HT1080 (cell line): ENCODE results near the gene MFAP4. TPM values are rescaled to one million over a fixed set of nuclear protein-coding genes. Genes with fewer than 3 reads are reported as not detected.
"Not testable (repeated sequence)": the region's sequence is repeated elsewhere in the genome, so short reads cannot be mapped to it uniquely, and the experiment has no call there.

ENCODE experiments used
- DNase-seq: peaks from one replicate; pipeline ENCODE4 v3.0.0-alpha.2; 2015; ENCODE audit warnings: low read depth
- total RNA-seq: library from RNA; depleted of rRNA; stranded (reverse); fragments of >200 nt; shearing (Covaris generic); gene quantifications from 2 replicates; pipeline ENCODE4 v1.2.3, GENCODE V29; 2014

The MFAP4 gene
- total RNA-seq, 1 experiment from 2014 or later = not detected

DNA sequence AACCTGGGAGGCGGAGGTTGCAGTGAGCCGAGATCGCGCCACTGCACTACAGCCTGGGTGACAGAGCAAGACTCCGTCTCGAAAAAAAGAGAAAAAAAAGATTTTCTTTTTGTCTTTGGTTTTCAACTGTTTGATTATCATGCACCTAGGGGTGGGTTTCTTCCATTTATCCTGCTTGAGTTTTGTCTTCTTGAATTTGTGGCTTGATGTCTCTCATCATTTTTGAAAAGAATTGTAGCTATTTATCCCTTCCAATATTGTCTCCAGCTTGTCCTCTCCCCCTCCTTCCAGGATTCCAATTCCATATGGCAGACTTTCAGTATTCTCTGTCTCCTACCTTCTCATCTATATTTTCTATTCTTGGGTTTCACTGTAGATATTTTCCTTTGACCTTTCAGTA is 32.2 kb downstream of the MFAP4 start:
- no peak for DNase-seq

DNA sequence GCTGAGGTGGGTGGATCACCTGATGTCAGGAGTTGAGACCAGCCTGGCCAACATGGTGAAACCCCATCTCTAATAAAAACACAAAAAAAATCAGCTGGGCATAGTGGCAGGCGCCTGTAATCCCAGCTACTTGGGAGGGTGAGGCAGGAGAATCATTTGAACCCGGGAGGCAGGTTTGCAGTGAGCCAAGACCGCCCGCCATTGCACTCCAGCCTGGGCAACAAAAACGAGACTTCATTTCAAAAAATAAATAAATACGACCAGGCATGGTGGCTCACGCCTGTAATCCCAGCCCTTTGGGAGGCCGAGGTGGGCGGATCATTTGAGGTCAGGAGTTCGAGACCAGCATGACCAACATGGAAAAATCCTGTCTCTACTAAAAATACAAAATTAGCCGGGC is 33.6 kb downstream of the MFAP4 start:
- DNase-seq = not testable (repeated sequence)

DNA sequence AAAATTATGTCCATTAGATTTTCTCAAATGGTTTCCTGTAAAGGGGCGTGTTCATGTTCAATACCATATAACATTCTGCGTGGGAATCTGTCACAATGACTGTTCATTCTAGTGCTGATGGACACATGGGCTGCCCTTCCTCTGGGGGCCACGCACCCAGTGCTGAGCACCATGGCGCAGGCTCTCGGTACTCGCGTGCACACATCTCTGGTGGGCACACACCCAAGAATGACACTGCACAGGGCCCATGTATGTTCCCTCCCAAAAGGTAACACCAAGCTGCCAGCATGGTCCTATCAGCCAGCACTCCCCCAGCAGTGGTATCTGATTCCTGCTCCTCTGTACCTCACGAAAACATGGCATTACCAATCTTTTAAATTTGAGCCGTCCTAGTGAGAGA is 38.2 kb downstream of the MFAP4 start:
- no peak for DNase-seq

DNA sequence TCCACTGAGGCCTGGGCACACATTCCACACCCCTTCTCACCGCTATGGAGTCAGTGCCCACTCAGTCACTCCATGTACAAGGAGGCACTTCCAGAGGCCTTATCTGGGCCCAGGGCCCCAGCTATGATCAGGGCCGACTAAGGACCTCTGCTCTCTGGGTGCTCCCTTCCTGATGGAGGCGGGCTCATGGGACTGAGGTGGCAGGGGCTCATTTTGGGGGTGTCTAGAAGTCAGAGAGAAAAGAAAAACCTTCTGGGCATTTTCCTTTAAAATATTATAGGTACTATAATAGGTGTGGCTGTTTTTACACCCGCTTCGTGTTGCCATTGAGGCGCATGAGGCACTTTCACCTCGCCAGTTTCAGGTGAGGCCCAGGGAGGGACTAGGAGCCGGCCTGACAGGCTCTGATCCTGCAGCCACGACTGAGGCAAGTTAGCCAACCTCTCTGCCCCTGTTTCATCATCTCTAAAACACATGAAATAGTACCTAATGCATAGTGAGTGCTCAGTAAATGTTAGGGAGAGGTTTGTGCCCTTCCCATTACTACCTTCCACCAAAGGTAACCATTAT is 38.8 kb downstream of the MFAP4 start:
- DNase-seq = no peak

DNA sequence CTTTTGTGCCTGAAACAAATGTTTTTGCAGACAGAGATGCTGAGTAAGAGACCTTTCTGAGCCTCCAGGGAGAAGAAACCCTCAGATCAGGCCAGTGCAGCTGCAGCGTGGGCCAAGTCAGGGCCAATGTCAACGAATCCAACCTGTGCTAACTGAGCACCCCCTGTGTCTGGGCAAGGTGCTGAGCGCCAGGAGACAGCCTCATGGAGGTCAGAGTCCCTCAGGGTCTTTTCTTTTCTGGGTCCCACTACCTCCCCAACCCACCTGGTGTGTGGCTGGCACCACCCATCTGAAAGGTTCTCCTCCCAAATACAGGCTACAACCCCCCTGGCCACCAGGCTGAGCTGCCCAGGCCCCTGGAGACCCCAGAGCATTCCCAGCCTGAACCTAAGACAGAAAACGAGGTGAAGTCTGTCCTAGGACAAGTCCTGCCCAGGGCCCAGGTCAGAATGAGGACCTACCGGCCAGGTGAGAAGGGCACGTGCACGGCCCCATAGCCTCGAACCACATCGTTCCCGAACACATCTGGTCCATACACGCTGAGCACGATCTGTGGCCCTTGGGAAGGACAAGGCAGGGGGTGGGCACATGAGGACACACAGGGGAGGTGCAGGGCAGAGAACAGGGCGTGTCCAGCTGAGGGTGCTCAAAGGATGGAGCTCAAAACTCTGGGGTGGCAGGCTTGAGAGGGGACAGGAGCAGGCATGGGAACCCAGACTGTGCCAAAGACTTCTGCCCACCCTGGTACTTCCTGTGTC is 39.5 kb downstream of the MFAP4 start:
- no peak for DNase-seq

DNA sequence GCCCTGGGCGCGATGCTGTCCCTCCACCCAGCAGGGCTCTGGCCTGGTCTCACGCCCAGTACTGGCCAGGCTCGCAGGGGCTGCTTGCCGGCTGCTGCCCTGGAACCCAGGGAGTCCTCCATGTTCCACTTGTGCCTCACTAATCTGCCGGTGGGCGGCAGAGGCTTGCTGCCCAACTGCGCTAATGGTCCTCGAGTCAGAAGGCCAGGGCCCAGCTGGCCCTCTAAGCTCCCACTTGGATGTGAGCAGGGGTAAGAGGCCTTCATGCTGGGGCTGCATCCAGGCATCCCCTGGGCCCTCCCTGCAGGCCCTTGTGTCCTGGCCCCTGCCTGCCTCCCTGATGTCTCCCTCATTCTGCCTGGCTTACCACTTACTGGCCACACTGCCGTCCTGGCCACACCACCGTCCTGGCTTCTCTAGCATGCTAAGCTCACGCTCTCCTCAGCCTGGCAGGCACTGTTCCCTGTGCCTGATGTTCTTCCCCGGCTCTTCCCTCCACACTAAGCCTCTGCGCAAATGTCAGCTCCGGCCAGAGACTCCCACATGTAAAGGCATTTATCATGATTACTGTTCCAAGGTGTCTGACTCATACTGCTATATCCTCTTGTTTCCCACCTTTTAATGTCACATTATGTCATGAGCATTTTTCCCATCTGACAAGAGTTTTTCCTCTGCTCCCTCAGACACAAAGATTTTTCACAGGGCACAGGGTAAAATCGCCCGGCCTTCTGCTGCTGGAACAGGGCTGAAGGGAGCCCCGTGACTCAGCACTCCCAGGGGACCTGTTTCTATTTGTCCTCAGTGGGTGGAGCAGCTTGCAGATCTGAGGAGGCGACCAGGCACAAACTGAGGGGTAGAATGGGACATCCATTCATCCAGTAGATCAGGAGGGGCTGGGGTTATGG is 40.4 kb downstream of the MFAP4 start:
- peak; percentile 86 for DNase-seq

DNA sequence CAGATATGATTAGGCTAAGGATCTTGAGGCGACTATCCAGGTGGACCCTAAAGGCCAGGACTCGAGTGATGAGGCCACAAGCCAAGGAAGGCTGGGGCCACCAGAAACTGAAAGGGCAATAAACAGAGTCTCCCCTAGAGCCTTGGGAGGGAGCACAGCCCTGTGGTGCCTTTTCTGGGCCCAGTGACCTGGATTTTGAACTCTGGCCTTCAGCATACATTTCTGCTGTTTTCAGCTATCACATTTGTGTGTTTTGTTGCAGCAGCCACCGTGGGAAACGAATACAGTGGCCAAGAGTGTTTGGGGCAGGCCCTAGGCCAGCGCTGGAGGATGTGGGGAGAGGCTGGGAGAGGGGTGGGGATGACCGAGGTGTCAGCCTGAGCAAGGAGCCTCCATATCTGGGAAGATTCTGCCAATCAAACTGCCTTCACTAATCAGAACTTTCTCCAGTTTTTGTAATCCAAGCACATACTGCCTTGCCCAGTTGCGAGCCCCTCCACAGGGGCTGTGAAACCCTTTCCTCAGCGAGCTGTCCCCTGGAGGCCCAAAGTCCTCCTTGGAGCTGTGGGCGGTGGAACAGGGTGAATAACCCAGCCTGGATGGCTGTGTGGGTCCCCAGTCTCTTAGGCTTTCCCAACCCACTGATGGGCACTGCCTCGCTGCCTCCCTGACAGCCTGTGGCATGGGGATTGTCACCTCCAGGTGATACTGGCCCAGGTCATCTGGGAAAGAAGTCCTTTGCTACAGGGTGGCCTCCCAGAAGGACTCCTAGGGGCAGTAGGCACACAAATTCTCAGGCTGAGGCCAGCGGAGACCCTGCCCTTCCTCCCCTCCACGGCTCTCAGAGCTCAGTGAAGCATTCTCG is 41.3 kb downstream of the MFAP4 start:
- DNase-seq = no peak

DNA sequence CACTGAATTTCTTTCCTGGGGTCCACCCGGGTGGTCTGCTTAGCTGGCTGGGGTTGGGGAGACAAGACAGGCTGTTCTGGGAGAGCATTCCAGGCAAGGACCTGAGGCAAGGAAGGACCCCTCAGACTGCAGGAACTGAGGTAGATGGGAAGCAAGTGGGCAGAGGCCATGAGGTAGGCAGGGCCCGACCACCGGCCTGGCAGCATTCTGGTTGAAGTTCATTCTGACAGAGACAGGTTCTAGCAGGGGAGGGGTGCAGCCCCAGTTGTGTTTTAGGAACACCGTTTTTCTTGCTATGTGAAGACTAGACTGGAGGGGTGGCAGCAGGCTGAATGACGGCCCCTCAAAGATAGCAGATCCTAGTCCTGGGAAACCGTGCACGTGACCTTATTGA is 41.9 kb downstream of the MFAP4 start:
- DNase-seq = no peak

DNA sequence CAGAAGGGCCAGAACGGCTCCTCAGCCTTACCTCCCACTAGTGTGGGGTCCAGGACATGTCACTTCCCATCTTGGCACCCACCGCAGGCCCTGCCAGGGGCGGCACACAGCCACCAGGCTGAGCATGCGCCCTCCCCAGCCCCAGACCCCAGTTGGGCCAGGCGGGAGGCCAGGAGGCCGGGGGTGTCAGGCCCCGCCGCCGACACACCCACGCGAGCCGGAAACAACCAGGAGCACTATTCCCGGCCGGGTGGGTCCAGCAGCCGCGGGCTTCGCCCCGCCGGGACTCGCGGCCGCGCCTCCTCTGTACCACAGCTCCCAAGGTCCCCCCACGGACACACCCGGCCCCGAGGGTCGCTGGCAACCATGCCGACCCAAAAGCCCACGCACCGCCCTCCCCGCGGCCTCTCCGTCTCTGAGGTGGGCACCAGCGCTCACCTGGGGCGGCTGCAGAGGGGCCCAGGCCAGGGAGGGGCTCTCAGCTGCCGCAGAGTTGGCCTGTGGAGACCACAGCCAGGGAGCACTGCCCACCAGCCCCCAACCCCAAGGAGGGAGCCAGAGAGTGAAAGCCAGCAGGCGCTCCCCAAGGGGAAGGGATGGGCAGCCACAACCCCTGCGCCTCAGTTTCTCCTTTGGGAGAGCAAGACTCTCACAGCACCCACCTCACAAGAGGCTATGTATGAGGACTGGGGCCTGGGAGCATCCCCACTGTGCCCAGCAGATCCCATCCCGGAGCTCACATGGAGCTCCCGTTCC is 42.5 kb downstream of the MFAP4 start:
- no peak for DNase-seq

DNA sequence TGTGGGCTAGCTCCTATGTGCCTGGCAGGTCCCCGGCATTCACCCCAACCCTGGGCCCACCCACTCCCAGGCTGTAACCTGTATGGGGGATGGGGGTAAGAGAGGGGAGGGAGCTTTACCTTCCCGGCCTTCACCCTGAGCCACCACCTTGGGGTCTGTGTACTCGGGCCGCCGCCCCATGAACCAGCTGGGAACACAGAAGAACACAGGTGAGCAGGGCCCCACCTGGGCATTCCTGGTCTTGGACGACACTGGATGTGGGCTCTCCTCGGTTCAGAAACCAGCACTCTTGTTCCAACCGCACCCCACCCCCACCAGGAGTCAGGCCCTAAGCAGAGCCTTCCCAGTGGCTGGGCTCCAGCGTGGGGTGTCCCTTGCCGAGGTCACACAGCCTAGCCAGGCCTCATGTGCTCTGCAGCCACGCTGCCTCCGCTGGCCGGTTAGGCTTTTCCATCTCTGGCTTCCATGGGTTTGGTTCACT is 43.3 kb downstream of the MFAP4 start:
- no peak for DNase-seq

DNA sequence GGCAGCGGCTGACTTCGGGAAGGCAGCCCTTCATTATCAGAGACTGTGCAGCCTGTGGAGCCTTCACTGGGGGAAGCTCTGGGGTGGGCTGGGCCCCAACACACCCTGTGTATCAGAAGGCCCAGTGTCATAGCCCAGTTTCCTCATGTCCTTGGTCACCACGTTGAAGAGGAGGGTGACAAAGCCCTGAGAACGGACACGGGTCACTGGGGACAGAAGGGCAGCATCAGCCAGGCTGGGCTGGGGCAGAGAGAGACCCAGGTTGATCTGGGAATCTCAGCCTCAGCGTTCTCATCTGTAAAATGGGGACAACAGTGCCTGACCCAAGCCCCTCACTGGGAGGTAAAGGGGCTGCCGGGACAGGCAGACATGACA is 43.7 kb downstream of the MFAP4 start:
- DNase-seq = no peak

DNA sequence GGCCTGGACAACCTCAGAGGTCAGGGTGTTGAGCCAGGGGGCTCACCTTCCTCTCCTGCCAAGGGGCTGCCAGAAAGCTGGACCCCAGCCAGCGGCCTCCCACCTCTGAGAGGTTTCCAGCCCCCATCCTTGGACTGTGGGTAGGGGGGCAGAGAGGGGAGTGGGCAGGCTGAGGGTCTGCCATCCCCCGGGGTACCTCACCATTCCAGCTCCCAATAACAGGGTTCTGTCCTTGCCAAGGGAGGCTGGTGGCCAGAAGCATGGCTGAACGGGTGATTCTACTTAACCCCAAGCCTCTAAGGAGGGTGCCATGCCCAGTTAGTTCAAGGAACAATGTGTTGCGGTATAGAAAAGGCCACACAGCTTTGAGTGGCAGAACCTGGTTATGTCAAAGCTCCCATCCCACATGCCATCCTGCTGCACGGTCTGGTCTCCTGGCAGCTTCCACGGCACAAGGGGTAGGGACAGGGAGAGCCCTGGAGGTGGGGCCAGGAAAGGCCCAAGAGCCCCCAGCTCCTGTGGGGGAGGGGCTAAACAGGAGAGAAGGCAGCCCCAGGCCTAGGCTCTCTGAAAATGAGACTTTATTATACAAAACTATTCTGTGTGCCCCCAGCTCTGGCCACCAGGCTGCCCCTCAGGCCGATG is 44.3 kb downstream of the MFAP4 start:
- DNase-seq = no peak

DNA sequence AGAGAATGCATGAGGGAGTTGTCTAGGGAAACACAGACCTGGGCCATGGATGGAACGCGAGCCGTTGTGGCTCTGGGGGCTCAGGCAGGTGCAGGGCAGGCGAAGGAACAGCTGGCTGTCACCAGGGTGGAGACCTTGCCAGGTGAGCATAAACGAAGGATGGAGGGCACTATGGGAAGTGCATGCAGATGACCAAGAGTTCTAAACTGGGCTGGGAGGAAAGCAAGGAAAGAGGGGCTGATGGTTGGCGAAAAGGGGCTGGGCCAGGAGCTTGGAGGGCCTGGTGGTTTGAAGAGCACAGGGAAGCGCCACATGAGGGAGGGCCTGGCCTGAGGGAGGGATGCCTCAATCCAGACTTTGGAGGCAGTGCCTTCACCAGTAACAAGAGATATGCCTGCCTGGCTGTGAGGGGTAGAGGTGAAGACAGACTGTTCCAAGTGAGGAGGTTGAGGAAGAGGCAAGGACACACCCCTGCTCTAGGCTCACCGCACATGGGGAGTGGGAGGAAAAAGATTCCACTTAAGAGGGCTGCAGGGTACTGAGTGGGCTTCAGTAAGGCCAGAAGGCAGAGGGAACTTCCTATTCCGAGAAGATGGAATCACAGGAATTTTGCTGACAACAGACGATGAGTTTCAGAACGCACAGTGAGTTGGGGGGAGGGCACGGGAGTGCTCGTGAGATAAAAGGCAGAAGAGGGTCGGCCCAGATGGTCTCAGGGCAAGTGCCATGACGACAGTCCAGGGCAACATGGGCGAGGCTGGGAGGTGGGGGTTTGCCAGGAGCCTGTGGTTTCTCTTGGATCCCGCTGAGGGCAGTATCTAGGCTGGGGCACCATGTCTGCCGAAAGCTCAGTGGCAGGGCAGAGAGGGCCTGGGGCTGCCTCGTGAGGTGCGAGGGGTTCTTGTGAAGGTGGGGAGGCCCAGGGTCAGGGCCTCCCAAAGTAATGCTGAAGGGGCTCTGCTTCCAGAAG is 45.1 kb downstream of the MFAP4 start:
- no peak for DNase-seq

DNA sequence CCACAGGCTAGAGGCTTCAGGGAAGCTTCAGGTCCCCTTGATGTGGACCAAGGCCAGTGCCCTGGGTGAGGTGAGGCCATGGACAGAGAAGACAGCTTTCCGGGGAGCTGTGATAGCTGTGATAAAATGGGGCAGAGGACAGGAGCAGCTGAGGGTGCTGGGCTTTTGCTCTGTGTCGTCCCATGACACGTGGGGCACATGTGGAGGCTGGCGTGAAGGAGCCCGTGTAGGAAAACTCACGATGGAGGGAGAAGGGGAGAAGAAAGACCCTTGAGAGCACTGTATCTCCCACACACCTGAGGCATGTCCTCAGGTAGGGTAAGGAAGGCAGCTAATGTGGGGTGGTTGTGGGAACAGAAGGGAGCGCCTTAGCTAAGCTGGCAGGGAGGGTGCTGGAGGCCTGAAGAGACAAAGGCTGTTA is 45.8 kb downstream of the MFAP4 start:
- no peak for DNase-seq

DNA sequence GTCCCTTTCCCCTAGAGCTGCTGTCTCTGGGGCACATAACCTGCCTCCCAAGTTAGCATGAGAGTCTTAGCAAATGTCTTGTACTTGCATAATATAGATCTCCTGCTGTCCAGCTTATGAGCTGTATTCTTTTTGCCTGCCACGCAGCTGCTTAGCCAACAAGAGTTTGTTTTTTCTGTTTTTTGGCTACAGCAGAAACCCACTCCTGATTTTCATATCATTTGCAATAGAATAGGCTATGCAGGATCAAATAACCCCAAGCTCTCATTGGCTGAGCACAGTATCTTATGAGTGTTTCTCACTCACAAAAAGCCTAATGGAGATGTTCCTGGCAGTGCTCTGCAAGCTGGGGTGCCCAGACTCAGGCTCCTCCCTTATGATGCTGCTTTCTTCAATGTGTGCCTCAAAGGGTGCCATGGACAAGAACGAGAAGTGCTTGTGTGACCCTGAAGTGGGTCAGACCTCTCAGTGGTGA is 47.6 kb downstream of the MFAP4 start:
- no peak for DNase-seq

DNA sequence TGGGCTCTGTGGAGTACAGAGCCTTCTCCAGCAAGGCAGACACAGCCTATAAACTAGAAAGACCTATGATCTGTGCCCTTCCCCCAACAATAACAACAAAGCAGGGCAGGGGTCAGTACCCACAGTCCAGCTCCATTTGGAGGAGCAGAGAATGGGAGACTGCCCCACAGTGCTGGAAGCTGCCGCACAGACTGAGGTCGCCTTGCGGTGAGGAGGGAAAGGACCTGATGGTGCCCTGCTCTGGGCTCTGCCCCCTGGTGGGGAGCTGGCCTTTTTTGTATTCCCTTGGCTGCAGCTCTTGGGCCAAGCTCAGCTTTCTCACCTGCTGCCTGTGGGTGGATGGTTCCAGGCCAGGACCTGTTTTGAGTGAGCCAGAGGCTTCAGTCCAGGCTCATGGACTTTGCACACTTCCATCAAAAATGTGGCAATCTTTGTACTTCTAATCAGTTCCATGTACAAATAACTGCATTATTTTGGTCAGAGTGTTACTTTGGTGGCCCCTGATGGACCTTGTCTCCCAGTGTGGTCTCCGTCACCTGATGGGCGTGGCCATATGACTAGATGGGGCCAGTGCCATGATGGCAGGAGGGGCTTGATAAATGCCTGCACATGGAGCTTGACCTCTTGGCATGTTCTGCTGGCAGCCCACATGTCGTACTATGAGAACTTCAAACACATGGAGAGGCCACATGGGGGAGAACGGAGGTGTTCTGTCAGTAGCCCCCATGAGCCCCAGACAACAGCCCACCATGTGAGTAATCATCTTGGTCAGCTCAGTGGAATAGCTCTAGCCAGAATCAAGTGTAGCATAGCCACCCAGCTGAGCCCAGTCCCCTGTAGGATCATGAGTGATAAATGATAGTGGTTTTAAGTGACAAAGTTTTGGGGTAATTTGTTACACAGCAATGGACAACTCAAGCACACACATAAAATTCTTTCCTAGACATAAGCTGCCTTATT is 48.7 kb downstream of the MFAP4 start:
- peak; percentile 40 for DNase-seq

DNA sequence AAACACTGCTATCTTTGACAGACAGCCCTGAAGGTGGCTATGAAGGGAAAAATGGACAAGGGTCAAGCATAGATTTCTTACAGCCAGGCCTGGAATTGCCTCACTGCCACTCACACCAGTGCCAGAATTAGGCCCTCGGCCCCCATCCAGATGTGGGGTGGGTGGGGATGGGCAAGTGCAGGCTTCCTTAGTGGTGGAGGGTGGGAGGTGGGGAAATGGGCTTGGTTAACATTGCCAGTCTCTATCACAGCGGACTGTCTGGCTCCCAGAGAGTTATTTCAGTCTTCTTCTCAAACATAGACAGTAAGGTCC is 49.3 kb downstream of the MFAP4 start:
- no peak for DNase-seq
